ENCODE data around the gene TEAD2.
"Not testable (repeated sequence)": the region's sequence is repeated elsewhere in the genome, so short reads cannot be mapped to it uniquely, and the experiment has no call there.

Gene TEAD2

GRCh38 chr19:49344505-49345423, 17.5 kb downstream of the TEAD2 start:
- DNase-seq, result no peak

- no peak for DNase-seq
Measured at GRCh38 chr19:49343123-49343522, 19.1 kb downstream of the TEAD2 start.

- DNase-seq, result no peak
Measured at GRCh38 chr19:49342291-49342721, 19.9 kb downstream of the TEAD2 start.

- no peak for DNase-seq
Measured at GRCh38 chr19:49340865-49341718, 21.1 kb downstream of the TEAD2 start.

- no peak for DNase-seq
Measured at GRCh38 chr19:49340069-49340864, 21.9 kb downstream of the TEAD2 start.

GRCh38 chr19:49339301-49340068, 22.7 kb downstream of the TEAD2 start:
- no peak for DNase-seq

- DNase-seq, result no peak
Measured at GRCh38 chr19:49338691-49339300, 23.4 kb downstream of the TEAD2 start.

GRCh38 chr19:49338023-49338677, 24.1 kb downstream of the TEAD2 start:
- no peak for DNase-seq

GRCh38 chr19:49337267-49338022, 24.8 kb downstream of the TEAD2 start:
- no peak for DNase-seq

- no peak for DNase-seq
Measured at GRCh38 chr19:49336482-49337266, 25.5 kb downstream of the TEAD2 start.

- no peak for DNase-seq
Measured at GRCh38 chr19:49335784-49336481, 26.3 kb downstream of the TEAD2 start.

- peak; percentile 39 for DNase-seq
Measured at GRCh38 chr19:49335071-49335783, 27.0 kb downstream of the TEAD2 start, which contains the start of gene CD37. TSS of gene CD37 (plus strand) at chr19:49335406. CDS start at chr19:49335541, 135 bp downstream.

GRCh38 chr19:49333811-49334288, 28.4 kb downstream of the TEAD2 start:
- peak; percentile 54 for DNase-seq

- no peak for DNase-seq
Measured at GRCh38 chr19:49333418-49333805, 28.8 kb downstream of the TEAD2 start.

GRCh38 chr19:49332691-49333417, 29.4 kb downstream of the TEAD2 start:
- not testable (repeated sequence) for DNase-seq

- peak; percentile 31 for DNase-seq
Measured at GRCh38 chr19:49331616-49332055, 30.6 kb downstream of the TEAD2 start.

GRCh38 chr19:49331187-49331586, 31.0 kb downstream of the TEAD2 start:
- DNase-seq, result not testable (repeated sequence)

Measured in T-helper 9 cell (primary cell).